B cell (primary cell): ENCODE results near the gene SPATA7. TPM values are rescaled to one million over a fixed set of nuclear protein-coding genes. Genes with fewer than 3 reads are reported as not detected.

ENCODE experiments used
- ATAC-seq: fragments of 200-7000 bp; cut with Tn5 transposase; one replicate; pipeline ENCODE4 v1.10.0; 2021; ENCODE audit warnings: low read depth, mild to moderate bottlenecking, moderate number of reproducible peaks, moderate library complexity
- CTCF ChIA-PET: fragments of 350-600 bp; sonication (Branson Sonifier 250); formaldehyde crosslinking; loops from one replicate; lab custom pipeline; 2021; ENCODE audit warnings: antibody characterized with exemption, inconsistent platforms; lab: Charles Lee
- POLR2A ChIA-PET: fragments of 350-600 bp; sonication (Branson Sonifier 250); formaldehyde crosslinking; loops from one replicate; lab custom pipeline; 2021; ENCODE audit warnings: antibody characterized with exemption; lab: Charles Lee
- DNase-seq: peaks from one replicate; pipeline ENCODE4 v3.0.0; 2013
- H2AFZ ChIP-seq: 2 replicates; pipeline ENCODE4 v1.6.1; 2012; ENCODE audit warnings: mild to moderate bottlenecking, low read depth, low read length; ENCODE audit not compliant: insufficient read depth, poor library complexity, severe bottlenecking
- H3K27ac ChIP-seq, 2 donors: 1 replicate in 1 of 2; 2 replicates in 1 of 2; pipeline ENCODE4 v1.5.1; 2012 to 2013; ENCODE audit warnings: low read length in 2 of 2, mild to moderate bottlenecking in 2 of 2, moderate library complexity in 1 of 2
- H3K27me3 ChIP-seq, 4 experiments: fragments of 200-600 bp in 1 of 4; sonication (generic) in 1 of 4; replicated peaks in 1 of 4; 1 replicate in 2 of 4; 2 replicates in 2 of 4; pipeline versions ENCODE4 v1.6.1 to v1.7.0; 2013 to 2016; ENCODE audit warnings: low read length in 3 of 4, mild to moderate bottlenecking in 2 of 4, mixed read lengths in 1 of 4, moderate library complexity in 1 of 4; ENCODE audit not compliant: insufficient read depth in 4 of 4, control insufficient read depth in 3 of 4; ENCODE audit errors: control extremely low read depth in 1 of 4
- H3K36me3 ChIP-seq, 2 experiments: replicated peaks in 1 of 2; 1 replicate in 1 of 2; 2 replicates in 1 of 2; pipeline versions ENCODE4 v1.6.1 to v1.7.1; 2013; ENCODE audit warnings: low read length in 1 of 2; ENCODE audit not compliant: insufficient read depth in 2 of 2, control insufficient read depth in 1 of 2; ENCODE audit errors: control extremely low read depth in 1 of 2, extremely low read depth in 1 of 2
- H3K4me1 ChIP-seq, 2 donors: fragments of 200-600 bp in 1 of 2; sonication (generic) in 1 of 2; 1 replicate in 1 of 2; 2 replicates in 1 of 2; pipeline versions ENCODE4 v1.5.1 to v1.6.1; 2013 to 2017; ENCODE audit warnings: low read length in 2 of 2; ENCODE audit not compliant: control insufficient read depth in 2 of 2, insufficient read depth in 2 of 2
- H3K4me2 ChIP-seq: replicated peaks from 2 replicates; pipeline ENCODE3; 2012; ENCODE audit warnings: mild to moderate bottlenecking, low read depth, low read length; ENCODE audit not compliant: poor library complexity, severe bottlenecking
- H3K4me3 ChIP-seq, 5 experiments: fragments of 200-600 bp in 1 of 5; sonication (generic) in 1 of 5; 1 replicate in 3 of 5; 2 replicates in 2 of 5; pipeline versions ENCODE4 v1.5.1 to v1.7.0; 2011 to 2016; ENCODE audit warnings: low read length in 4 of 5, mild to moderate bottlenecking in 4 of 5, low read depth in 2 of 5, control low read depth in 1 of 5, moderate library complexity in 1 of 5; ENCODE audit not compliant: insufficient read depth in 1 of 5; ENCODE audit errors: control extremely low read depth in 1 of 5, extremely low read depth in 1 of 5
- H3K79me2 ChIP-seq: fragments of 200-600 bp; sonication (generic); one replicate; pipeline ENCODE4 v1.6.0; 2016; ENCODE audit warnings: low read length; ENCODE audit not compliant: control insufficient read depth, insufficient read depth
- H3K9ac ChIP-seq: fragments of 200-600 bp; sonication (generic); 2 replicates; pipeline ENCODE4 v1.6.1; 2017; ENCODE audit warnings: mild to moderate bottlenecking, low read length, moderate library complexity
- H3K9me3 ChIP-seq, 3 donors: one replicate each; pipeline versions ENCODE4 v1.6.1 to v1.7.1; 2013; ENCODE audit warnings: low read length in 2 of 3; ENCODE audit not compliant: control insufficient read depth in 2 of 3, insufficient read depth in 1 of 3; ENCODE audit errors: control extremely low read depth in 1 of 3
- H4K20me1 ChIP-seq: 2 replicates; pipeline ENCODE4 v1.6.0; 2012; ENCODE audit warnings: mild to moderate bottlenecking, low read length; ENCODE audit not compliant: insufficient read depth, control insufficient read depth, poor library complexity, severe bottlenecking
- H3K27ac Mint-ChIP-seq: one replicate; pipeline ENCODE4 v1.8.0; 2021; ENCODE audit warnings: mixed read lengths
- H3K27me3 Mint-ChIP-seq: one replicate; pipeline ENCODE4 v1.8.0; 2021; ENCODE audit warnings: mixed read lengths
- H3K4me1 Mint-ChIP-seq: one replicate; pipeline ENCODE4 v1.8.0; 2021; ENCODE audit warnings: mixed read lengths
- H3K4me3 Mint-ChIP-seq: one replicate; pipeline ENCODE4 v1.8.0; 2021; ENCODE audit warnings: mixed read lengths
- H3K9me3 Mint-ChIP-seq: one replicate; pipeline ENCODE4 v1.8.0; 2022; ENCODE audit warnings: mixed read lengths; ENCODE audit not compliant: insufficient read depth
- EZH2 ChIP-seq: IDR thresholded peaks from 2 replicates; pipeline ENCODE4 v1.6.1; 2012; ENCODE audit warnings: borderline replicate concordance, low read depth, mild to moderate bottlenecking, moderate library complexity, low read length; ENCODE audit not compliant: insufficient read depth, poor library complexity, severe bottlenecking
- WGBS: methylation state at CpG from one replicate; pipeline ENCODE4 v1.1.5; 2013; ENCODE audit warnings: missing lambda C conversion rate; ENCODE audit not compliant: insufficient coverage; 5-methylcytosine and 5-hydroxymethylcytosine counted together
- intact Hi-C: fragments of 100-400 bp; cut with micrococcal nuclease; formaldehyde crosslinking; loops from one replicate; pipeline ENCODE4 v1.10.0; 2022
- polyA plus RNA-seq: library from polyadenylated mRNA; depleted of rRNA; stranded (reverse); fragments of >200 nt; gene quantifications from 2 replicates; pipeline ENCODE4 v1.2.3, GENCODE V29; 2012
- total RNA-seq, 2 donors: library from RNA; stranded (reverse); fragments of 120-200 nt in 1 of 2; gene quantifications; 1 replicate in 1 of 2; 2 replicates in 1 of 2; pipeline versions ENCODE4 v1.2.3 to v1.2.4, GENCODE V29; 2013 to 2022
- TF ChIP-seq, protein P1 (sequence below): fragments of 200-600 bp; IDR thresholded peaks from one replicate; pipeline ENCODE4 v1.8.0; 2022; ENCODE audit warnings: antibody characterized with exemption, mild to moderate bottlenecking

Gene SPATA7
- total and polyA plus RNA-seq, 2 donors (not counting 1 experiment from before 2014, with no cell fraction given), result 0.86 to 3.2 TPM

DNA sequence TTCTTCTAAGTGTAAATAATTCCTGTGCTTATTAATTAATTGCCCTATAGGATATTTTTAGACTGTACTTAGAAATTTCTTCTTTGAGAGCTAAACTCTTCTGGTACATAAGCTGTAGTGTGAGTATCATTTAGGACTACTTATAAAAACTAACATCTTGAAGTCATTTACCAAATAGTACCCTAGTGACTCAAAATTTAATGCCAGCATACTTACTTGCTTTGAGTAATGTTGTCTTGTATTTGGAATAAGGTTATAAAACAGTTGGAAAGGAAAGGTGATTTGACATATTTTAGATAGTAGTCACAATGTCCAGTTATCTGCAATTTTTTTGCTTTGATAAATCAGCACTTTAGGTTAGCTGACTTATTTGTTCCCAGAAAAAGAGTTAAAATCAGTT is 39.1 kb downstream of the SPATA7 start:
- ChIA-PET CTCF (no interaction called here), POLR2A (no interaction called here)
- DNase-seq (no peak), ATAC-seq (no peak)
- Histone ChIP-seq H3K36me3 (no peaks in the 10 kb centered on the region), H3K9me3 (no peaks in the 10 kb centered on the region), H3K4me3 (no peak overlapping the region), H2AFZ (no peak overlapping the region), H3K4me1 (no peaks in the 10 kb centered on the region), H4K20me1 (no peaks in the 10 kb centered on the region), H3K27ac (no peak overlapping the region), H3K9ac (no peak overlapping the region), H3K27me3 (no peaks in the 10 kb centered on the region), H3K4me2 (no peak overlapping the region), H3K79me2 (no peaks in the 10 kb centered on the region)
- Mint-ChIP-seq H3K4me1 (no peaks in the 10 kb centered on the region), H3K27me3 (no peaks in the 10 kb centered on the region), H3K9me3 (no peaks in the 10 kb centered on the region), H3K27ac (no peak overlapping the region), H3K4me3 (no peak overlapping the region)
- TF ChIP-seq EZH2, result no peak
- TF ChIP-seq, protein P1, sequence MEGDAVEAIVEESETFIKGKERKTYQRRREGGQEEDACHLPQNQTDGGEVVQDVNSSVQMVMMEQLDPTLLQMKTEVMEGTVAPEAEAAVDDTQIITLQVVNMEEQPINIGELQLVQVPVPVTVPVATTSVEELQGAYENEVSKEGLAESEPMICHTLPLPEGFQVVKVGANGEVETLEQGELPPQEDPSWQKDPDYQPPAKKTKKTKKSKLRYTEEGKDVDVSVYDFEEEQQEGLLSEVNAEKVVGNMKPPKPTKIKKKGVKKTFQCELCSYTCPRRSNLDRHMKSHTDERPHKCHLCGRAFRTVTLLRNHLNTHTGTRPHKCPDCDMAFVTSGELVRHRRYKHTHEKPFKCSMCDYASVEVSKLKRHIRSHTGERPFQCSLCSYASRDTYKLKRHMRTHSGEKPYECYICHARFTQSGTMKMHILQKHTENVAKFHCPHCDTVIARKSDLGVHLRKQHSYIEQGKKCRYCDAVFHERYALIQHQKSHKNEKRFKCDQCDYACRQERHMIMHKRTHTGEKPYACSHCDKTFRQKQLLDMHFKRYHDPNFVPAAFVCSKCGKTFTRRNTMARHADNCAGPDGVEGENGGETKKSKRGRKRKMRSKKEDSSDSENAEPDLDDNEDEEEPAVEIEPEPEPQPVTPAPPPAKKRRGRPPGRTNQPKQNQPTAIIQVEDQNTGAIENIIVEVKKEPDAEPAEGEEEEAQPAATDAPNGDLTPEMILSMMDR, result no peak
- intact Hi-C loops, result no loop called here

- Histone ChIP-seq H2AFZ (no peak overlapping the region), H4K20me1 (no peaks in the 10 kb centered on the region), H3K4me3 (no peak overlapping the region), H3K27ac (no peak overlapping the region), H3K9ac (no peak overlapping the region), H3K4me1 (no peaks in the 10 kb centered on the region), H3K36me3 (no peaks in the 10 kb centered on the region), H3K9me3 (no peaks in the 10 kb centered on the region), H3K79me2 (no peaks in the 10 kb centered on the region), H3K4me2 (no peak overlapping the region), H3K27me3 (no peaks in the 10 kb centered on the region)
- ATAC-seq (no peak), DNase-seq (no peak)
- Mint-ChIP-seq H3K9me3 (no peaks in the 10 kb centered on the region), H3K4me1 (no peaks in the 10 kb centered on the region), H3K27me3 (no peaks in the 10 kb centered on the region), H3K4me3 (no peak overlapping the region), H3K27ac (no peak overlapping the region)
- WGBS, result 90% methylated on average over 5 of the region's 7 CpGs
- POLR2A ChIA-PET, result no interaction called here
- CTCF ChIA-PET, result no interaction called here
- TF ChIP-seq, protein P1, result no peak
- TF ChIP-seq EZH2, result no peak
- intact Hi-C loops, result no loop called here
These were observed 40.8 kb downstream of the SPATA7 start for GRCh38 chr14:88426271-88426670.
